AML-193 (cell line): ENCODE measurements around the gene BNC2.

ENCODE experiments used
- DNase-seq, 2 experiments: peaks; one replicate each; lab custom pipeline; 2025; lab: John Stamatoyannopoulos, UW

BNC2 gene

GRCh38 chr9:16869882-16870595, 431 bp downstream of the BNC2 start:
- no peak for DNase-seq

GRCh38 chr9:16869131-16869881, 1.2 kb downstream of the BNC2 start:
- DNase-seq, result no peak

GRCh38 chr9:16868701-16869100, 1.8 kb downstream of the BNC2 start:
- no peak for DNase-seq

GRCh38 chr9:16867576-16868311, 2.7 kb downstream of the BNC2 start:
- no peak for DNase-seq

GRCh38 chr9:16866587-16866986, 3.9 kb downstream of the BNC2 start:
- DNase-seq, result no peak

- DNase-seq, result no peak
These were observed 5.6 kb downstream of the BNC2 start for GRCh38 chr9:16864649-16865434.

GRCh38 chr9:16848179-16848578, 22.3 kb downstream of the BNC2 start:
- no peak for DNase-seq

GRCh38 chr9:16846986-16847385, 23.5 kb downstream of the BNC2 start:
- no peak for DNase-seq

GRCh38 chr9:16846367-16846766, 24.1 kb downstream of the BNC2 start:
- DNase-seq, result no peak

- DNase-seq, result no peak
These were observed 35.7 kb downstream of the BNC2 start for GRCh38 chr9:16834817-16835216.

GRCh38 chr9:16833296-16833835, 37.1 kb downstream of the BNC2 start:
- DNase-seq, result no peak

- no peak for DNase-seq
These were observed 38.4 kb downstream of the BNC2 start for GRCh38 chr9:16832101-16832500.

- DNase-seq, result no peak
These were observed 39.7 kb downstream of the BNC2 start for GRCh38 chr9:16830806-16831205.

- no peak for DNase-seq
These were observed 41.9 kb downstream of the BNC2 start for GRCh38 chr9:16828340-16829281.

- DNase-seq, result no peak
These were observed 44.4 kb downstream of the BNC2 start for GRCh38 chr9:16825971-16826625.

- DNase-seq, result no peak
These were observed 45.1 kb downstream of the BNC2 start for GRCh38 chr9:16825331-16825725.

- no peak for DNase-seq
These were observed 45.7 kb downstream of the BNC2 start for GRCh38 chr9:16824545-16825330.

GRCh38 chr9:16823906-16824305, 46.6 kb downstream of the BNC2 start:
- no peak for DNase-seq

GRCh38 chr9:16821344-16821743, 49.1 kb downstream of the BNC2 start:
- no peak for DNase-seq
